Urothelium cell line (cell line): ENCODE measurements around the gene FEZ2.
A peak's percentile ranks its signal among the peaks of the same experiment; 100 is the strongest.

Experiments
- DNase-seq: peaks from one replicate; pipeline ENCODE4 v3.0.0; 2011; ENCODE audit warnings: low spot score, mixed read lengths
- FAIRE-seq: peaks from 2 replicates; lab custom pipeline; 2011; peaks lifted over from hg19 to GRCh38; lab: Jason Lieb, UNC

FEZ2 gene

GRCh38 chr2:36534275-36534799 lies 63.6 kb downstream of the FEZ2 start:
- DNase-seq (no peak), FAIRE-seq (no peak)

GRCh38 chr2:36530983-36531354 lies 67.0 kb downstream of the FEZ2 start:
- DNase-seq, result no peak
- no peak for FAIRE-seq

DNA sequence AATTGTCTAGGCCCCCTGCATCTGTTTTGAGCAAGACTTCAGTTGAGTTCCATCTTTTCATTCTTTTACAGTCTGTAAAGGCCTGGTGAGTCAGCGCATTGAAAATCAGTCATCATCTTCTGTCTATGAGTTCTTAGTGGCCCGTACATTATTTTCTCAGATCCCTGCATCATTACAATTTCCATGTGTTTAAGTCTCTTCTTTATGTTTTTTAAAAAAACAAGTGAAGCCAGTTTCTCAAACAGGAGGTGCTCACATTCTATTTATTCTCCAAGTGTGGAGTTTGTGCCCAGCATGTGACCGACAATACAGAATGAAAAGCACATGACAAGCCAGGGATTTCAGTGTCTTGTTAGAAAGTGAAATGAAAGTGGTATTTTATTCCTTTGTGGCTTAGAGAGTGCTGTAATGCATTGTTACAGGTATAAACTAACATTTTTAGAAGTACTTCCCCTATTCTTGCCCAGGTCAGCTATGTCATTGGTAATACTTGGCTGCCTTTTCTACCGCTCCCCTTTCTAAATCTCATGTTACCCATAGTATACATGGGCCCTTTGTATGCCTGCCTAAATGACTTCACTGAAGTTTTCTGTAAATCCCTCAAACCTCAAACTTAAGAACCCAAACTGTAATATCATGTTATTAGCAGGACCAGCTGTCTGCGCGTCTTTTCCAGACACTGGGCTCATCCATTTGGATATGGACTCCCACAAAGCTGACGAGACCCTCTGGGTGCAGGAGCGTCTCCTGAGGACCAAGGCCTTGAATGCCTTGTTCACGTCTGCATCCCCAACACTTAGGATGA lies 67.6 kb downstream of the FEZ2 start:
- no peak for DNase-seq
- no peak for FAIRE-seq

DNA sequence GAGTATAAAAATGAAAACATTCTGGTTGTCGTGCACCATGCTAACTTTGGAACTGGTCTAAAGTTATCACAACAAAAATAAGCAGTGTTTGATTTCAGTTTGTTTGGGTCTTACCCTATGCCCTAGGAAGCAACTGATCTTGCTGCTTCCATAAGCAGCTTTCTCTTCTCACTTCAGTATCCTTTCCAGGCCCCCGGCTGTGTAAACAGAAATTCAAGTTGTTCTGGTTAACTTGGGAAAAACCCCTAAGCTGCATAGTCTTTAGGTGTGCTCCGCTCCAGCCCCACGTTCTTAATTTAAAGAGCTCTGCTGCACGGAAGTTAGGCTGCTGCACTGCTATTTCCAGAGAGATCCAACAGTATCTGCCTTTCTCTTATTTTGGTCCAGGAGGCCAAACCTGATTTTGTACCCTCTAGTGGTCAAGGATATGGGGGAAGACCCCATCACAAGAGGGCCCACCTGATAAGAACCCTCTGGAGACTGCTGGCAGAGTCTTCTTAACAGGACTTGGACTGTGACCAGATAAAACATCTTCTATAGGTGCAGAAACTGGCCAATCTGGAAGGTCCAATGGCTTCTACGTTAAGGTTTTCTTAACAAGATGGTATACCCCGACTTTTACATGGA lies 69.1 kb downstream of the FEZ2 start:
- no peak for DNase-seq
- no peak for FAIRE-seq

DNA sequence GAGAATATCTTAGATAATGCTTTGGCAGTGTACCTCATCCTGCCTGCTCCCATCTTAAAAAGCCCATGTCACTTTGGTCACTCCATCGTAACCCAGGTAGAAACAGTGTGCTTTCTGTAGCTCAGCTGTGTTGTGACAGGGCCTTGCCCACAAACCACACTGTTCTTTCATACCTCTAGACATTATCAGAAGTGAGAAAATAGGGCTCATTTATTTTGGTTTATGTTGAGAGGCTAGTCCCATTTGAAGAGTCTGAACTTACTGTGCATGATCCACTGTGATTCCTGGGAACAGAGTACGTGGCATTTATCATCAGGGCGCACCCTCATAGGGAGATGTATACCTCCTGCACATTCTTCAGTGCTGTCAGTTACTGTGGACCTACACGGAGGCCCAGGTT lies 69.7 kb downstream of the FEZ2 start:
- DNase-seq (no peak), FAIRE-seq (no peak)

- FAIRE-seq (no peak), DNase-seq (no peak)
Observed at GRCh38 chr2:36526226-36526625, 71.7 kb downstream of the FEZ2 start.

DNA sequence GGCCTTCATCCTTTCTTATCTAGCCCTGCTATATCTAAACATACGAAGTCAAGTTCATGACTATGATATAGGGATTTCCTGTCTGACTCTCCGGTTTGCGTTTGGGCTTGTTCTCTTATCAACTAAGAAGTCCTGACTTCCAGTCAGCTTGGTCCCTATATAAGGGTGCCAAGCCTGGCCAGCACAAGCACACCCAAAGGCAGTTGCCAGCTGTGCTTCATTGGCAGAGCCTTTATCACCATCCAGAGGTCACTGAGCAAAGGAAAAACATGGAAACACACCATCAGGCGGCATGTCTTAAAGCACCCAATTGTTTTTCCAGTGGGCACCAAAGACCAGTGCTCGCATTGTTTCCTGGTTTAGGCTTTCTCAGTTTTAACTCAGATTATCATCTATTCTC lies 72.7 kb downstream of the FEZ2 start:
- no peak for FAIRE-seq
- DNase-seq, result no peak

DNA sequence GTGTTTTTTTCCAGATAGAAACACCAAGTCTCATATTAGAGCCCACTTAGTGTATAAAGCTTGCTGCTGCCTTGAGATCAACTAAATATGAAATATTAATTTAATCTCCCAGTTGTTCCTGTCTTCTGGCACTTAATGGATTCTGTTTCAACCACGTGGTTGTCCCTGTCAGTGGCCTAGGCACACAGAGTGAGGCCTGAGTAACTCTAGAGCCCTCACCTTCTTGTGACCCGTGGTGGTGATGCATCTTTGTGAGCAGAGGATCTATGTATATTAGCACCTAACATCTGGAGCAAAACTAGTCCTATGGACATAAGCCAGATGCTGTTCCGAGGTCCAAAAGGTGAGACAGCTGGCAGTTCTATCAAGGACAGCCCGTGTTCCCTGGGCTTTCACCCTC lies 74.8 kb downstream of the FEZ2 start:
- DNase-seq (no peak), FAIRE-seq (no peak)

- no peak for FAIRE-seq
- DNase-seq, result no peak
Observed at GRCh38 chr2:36520431-36520830, 77.5 kb downstream of the FEZ2 start.

DNA sequence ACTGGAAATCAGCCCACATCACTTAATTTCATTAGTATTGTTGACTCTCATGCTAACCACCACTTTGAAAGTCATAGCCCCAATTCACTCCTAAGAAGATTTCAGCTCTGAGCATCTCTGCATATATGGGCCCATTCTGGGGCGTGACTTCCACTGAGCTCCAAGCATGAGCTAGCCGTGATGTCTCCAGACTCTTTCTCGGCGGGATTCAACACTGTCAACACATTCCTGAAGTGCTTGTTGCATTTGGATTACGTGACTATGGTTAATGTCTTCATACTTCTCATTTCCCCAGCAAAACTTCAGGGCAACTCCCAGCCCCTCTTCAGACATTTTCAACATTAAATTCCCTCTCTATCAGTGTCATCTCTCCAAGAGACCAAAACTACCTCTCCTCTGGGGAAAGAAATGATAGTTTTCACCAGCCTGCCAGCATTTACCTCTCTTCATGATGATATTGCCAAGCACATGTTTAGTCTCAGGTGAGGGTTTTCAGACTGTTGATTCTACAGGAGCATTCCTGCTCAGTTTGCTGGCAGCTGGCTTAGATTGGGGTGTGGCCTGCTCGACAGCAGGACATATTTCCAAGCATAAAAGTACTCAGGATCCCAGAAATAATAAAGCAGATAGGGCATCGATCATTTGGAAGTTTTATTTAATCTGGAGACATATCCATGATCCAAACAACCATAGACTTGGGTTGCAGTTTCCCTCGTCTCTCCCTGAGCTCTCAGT lies 81.7 kb downstream of the FEZ2 start:
- FAIRE-seq (no peak), DNase-seq (no peak)

DNA sequence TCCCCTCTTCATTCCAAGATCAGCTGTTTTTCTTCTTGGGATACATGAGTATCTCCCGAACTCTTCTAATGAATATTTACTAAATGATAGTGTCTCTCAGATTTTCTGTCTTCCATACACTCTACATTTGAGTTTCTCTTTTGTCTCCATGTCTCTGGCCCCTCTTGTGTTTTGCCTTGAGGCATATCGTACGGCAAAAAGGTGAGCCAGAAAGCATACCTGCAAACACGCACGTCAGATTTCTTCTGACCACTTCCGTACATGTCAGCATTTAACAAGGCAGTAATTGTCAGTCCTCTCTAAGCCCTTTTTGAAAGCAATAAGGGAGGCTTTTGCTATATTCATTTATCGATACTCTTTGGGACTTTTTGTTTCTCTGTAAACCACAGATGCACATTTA lies 82.4 kb downstream of the FEZ2 start:
- DNase-seq (no peak), FAIRE-seq (no peak)

DNA sequence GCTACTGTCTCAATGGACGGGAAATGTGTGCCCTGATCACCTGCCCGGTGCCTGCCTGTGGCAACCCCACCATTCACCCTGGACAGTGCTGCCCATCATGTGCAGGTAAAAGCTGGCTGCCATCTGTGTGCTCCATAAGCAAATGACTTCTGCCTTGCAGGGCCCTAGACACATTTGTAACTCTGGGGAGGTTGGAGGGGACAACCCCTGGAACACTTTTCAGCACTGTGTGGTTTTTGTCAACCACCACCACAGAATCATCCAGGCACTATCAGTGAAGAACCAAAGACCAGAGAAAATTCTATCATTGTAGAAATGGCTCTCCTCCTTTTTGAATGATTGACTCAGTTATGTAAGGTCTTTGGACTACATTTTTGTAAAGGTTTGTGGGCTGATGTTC lies 84.3 kb downstream of the FEZ2 start:
- no peak for FAIRE-seq
- no peak for DNase-seq

- FAIRE-seq (no peak), DNase-seq (no peak)
Observed at GRCh38 chr2:36512705-36513104, 85.3 kb downstream of the FEZ2 start.

GRCh38 chr2:36511858-36512603 lies 85.9 kb downstream of the FEZ2 start:
- DNase-seq (no peak), FAIRE-seq (no peak)

- FAIRE-seq, result no peak
Observed at GRCh38 chr2:36509075-36509474, 88.9 kb downstream of the FEZ2 start.

DNA sequence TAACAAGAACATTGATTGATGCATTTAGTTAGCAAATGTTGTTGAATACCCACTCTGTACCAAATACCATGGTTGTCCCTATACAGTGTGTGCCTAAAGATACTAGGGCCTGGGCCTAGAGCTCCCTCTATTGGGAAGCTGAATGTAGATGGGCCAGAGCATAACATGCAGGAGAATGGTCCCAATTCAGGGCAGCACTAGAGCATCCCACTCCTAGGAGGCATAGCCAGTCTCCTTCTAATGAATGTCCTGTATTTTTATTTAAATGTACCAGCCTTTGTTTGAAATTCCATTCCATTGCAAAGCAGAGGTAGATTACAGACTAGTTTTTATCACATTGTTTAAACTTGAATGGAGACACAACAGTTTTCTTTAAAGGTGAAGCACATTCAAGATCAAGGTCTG lies 90.6 kb downstream of the FEZ2 start:
- DNase-seq (peak; percentile 52), FAIRE-seq (no peak)

More at GRCh38 chr2:36509075-36509474, 88.9 kb downstream of the FEZ2 start:
- no peak for DNase-seq
